ENCODE measurements around the gene BEAN1.

The BEAN1 gene

DNA sequence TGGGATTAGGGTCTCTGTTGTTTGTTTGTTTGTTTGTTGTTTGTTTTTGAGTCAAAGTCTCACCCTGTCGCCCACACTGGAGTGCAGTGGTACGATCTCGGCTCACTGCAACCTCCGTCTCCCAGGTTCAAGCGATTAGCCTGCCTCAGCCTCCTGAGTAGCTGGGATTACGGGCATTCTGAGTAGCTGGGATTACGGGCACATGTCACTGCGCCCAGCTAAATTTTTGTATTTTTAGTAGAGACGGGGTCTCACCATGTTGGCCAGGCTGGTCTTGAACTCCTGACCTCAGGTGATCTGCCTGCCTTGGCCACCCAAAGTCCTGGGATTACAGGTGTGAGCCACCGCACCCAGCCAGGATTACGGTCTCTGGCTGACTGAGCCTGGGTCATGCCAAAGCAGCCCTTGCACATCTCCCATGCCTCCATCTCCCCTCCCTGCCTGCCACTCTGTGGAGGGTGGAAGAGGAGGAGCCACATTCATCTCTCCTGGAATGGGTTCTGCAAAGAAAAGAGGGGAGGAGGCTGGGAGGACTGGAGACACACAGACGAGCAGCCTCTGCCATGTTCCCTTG is 59.2 kb downstream of the BEAN1 start:
- no peak for DNase-seq (ENCODE audit: low read depth)
- no peak overlapping the region for H3K4me3 ChIP-seq (ENCODE audit: low read length)
- TF ChIP-seq, protein P1, sequence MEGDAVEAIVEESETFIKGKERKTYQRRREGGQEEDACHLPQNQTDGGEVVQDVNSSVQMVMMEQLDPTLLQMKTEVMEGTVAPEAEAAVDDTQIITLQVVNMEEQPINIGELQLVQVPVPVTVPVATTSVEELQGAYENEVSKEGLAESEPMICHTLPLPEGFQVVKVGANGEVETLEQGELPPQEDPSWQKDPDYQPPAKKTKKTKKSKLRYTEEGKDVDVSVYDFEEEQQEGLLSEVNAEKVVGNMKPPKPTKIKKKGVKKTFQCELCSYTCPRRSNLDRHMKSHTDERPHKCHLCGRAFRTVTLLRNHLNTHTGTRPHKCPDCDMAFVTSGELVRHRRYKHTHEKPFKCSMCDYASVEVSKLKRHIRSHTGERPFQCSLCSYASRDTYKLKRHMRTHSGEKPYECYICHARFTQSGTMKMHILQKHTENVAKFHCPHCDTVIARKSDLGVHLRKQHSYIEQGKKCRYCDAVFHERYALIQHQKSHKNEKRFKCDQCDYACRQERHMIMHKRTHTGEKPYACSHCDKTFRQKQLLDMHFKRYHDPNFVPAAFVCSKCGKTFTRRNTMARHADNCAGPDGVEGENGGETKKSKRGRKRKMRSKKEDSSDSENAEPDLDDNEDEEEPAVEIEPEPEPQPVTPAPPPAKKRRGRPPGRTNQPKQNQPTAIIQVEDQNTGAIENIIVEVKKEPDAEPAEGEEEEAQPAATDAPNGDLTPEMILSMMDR (conservative IDR thresholded peaks at IDR 0.05; ENCODE audit: low read depth, low read length), result no peak

DNA sequence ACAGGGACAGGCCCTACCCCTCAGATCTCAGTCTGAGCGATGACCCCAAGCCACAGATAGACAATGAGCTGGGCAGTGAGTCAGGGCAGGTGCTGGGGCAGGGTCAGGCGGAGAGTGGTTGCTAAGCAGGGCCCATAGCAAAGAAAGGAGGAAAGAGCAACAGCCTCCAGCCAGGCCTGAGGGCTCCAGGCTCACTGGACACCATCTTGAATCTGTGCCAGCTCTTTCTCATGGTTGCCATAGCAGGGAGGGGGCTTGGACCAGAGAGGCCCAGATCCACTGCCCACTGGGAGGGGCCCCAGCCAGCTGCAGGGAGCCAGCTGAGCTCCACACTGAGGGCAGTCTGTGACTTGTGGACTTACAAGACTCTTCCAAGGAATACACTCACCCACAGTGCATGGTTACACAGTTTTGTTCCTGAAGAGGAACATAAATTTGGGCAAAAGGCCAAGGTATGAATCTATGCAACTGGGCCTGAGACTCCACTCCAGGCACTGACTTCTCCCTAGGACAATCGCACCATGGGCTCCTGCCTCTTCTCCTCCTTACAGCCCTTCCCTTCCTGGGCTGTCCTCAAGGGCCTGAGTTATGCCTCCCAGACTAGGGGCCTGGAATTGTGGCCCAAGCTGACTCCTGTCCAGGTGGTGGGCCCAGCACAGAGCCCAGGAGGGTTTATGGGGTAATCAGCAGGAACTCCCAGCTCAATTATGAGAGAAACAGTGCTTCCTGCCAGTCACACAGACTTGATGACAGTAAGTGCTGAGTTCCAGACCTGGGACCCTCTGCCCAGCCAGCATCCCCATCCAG is 59.9 kb downstream of the BEAN1 start:
- TF ChIP-seq, protein P1 (conservative IDR thresholded peaks at IDR 0.05; ENCODE audit: low read depth, low read length), result no peak
- H3K4me3 ChIP-seq (ENCODE audit: low read length), result no peak overlapping the region
- DNase-seq (ENCODE audit: low read depth), result no peak

- DNase-seq (ENCODE audit: low read depth), result no peak
- no peak overlapping the region for H3K4me3 ChIP-seq (ENCODE audit: low read length)
- TF ChIP-seq, protein P1 (conservative IDR thresholded peaks at IDR 0.05; ENCODE audit: low read depth, low read length), result no peak
These were observed 60.6 kb downstream of the BEAN1 start for GRCh38 chr16:66487580-66488275.

DNA sequence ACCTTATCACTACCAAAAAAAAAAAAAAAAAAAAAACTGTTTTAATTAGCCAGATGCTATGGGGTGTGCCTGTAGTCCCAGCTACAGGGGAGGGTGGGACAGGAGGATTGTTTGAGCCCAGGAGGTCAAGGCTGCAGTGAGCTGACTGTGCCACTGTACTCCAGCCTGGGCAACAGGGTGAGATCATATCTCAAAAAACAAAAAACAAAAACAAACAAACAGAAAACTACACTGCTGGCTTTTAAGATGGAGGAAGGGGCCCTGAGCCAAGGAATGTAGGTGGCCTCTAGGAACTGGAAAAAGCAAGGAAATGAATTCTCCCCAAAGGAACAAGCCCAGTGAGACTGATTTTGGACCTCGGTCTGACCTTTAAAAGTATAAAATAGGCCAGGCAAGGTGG is 61.4 kb downstream of the BEAN1 start:
- H3K4me3 ChIP-seq (ENCODE audit: low read length), result no peak overlapping the region
- DNase-seq (ENCODE audit: low read depth), result no peak
- TF ChIP-seq, protein P1 (conservative IDR thresholded peaks at IDR 0.05; ENCODE audit: low read depth, low read length), result no peak

GRCh38 chr16:66489385-66489784 is 62.3 kb downstream of the BEAN1 start:
- H3K4me3 ChIP-seq (ENCODE audit: low read length), result no peak overlapping the region
- DNase-seq (ENCODE audit: low read depth), result no peak
- TF ChIP-seq, protein P1 (conservative IDR thresholded peaks at IDR 0.05; ENCODE audit: low read depth, low read length), result no peak

GRCh38 chr16:66489818-66490217 is 62.7 kb downstream of the BEAN1 start:
- H3K4me3 ChIP-seq (ENCODE audit: low read length), result no peak overlapping the region
- TF ChIP-seq, protein P1 (conservative IDR thresholded peaks at IDR 0.05; ENCODE audit: low read depth, low read length), result no peak
- DNase-seq (ENCODE audit: low read depth), result no peak
